ENCODE measurements around the gene SHROOM3. TPM values are rescaled to one million over a fixed set of nuclear protein-coding genes. Genes with fewer than 3 reads are reported as not detected.

SHROOM3 gene
- total RNA-seq, 2 donors from 2014 or later: not detected

DNA sequence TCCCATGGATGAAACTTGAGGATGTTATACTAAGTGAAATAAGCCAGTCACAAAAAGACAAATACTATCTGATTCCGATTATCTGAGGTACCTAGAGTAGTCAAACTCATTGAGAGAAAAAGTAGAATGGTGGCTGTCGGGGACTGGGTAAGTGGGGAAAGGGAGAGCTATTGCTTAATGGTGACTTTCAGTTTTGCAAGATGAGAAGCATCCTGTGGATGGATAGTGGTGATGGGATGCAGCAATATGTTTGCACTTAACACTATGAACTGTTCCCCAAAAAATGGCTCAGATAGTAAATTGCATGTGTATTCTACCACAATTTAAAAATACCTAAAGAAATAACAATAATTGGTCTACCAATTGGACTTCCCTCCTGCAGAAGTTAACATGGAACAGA lies 181.5 kb downstream of the SHROOM3 start:
- no peaks in the 10 kb centered on the region for H3K9me3 Mint-ChIP-seq
- H3K4me1 Mint-ChIP-seq (ENCODE audit: low read depth in 2 of 2): no peaks in the 10 kb centered on the region
- no peak for DNase-seq (ENCODE audit: low spot score)
- H3K27ac Mint-ChIP-seq: no peak overlapping the region
- no peak overlapping the region for H3K4me3 Mint-ChIP-seq
- ATAC-seq: no peak
- no peaks in the 10 kb centered on the region for H3K36me3 Mint-ChIP-seq
- H3K27me3 Mint-ChIP-seq: peaks cover 12 to 36% of the 10 kb centered on the region in 2 donors

DNA sequence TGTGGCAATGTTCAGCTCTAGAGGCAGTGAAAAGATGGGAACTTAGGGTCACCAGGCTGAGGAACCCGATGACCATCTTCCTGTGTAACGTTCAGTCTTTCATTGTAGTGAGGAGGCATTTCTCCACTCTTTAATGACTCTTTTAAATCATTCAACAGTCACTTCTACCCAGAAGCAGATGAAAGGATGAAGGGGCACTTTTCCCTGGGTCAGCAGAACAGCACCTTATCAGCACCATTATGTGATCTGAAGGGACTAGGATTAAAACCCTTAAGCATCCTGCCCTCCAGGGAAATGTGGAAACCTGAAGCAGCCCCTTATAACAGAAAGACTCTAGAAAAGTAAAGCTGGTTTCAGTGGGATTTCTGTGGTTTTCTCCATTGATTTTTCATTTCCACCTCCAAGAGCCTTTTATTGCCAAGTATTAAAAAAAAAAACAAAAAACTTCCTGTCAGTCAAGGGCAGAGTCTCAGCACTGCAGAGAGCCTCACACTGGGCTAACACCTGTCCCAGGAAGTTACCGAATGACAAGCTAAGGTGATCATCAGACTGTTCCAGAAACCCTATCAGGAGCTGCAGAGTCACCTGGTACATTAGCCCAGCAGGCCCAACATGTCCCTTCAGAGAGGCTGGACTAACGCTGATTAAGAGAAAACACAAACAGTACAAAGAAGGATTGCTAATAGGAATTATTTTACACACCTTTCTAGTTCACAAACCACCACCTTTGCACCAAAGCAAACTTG lies 185.9 kb downstream of the SHROOM3 start:
- Mint-ChIP-seq H3K4me1 (ENCODE audit: low read depth in 2 of 2) (no peaks in the 10 kb centered on the region), H3K36me3 (no peaks in the 10 kb centered on the region), H3K27ac (no peak overlapping the region), H3K9me3 (no peaks in the 10 kb centered on the region), H3K4me3 (no peak overlapping the region), H3K27me3 (peaks cover 18 to 40% of the 10 kb centered on the region in 2 donors)
- DNase-seq (ENCODE audit: low spot score): no peak
- no peak for ATAC-seq

DNA sequence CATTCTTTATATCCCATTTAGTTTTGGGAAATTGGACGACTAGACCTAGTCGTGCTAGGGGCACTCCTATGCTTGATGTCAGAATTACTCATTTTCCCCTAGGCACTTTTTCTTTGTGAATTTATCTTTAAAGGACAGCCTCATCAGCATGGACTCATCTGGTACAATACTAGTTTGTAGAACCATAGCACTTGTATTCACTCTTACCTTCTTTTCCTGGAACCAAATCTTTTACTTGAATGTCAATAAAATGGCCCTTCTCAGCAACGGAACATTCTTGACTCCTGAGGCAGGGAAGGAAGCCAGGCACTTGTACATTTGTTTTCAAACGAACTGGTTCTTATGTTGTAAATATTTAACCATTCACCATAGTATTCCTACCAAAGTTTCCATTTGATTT lies 187.1 kb downstream of the SHROOM3 start:
- no peaks in the 10 kb centered on the region for H3K9me3 Mint-ChIP-seq
- no peaks in the 10 kb centered on the region for H3K36me3 Mint-ChIP-seq
- H3K27ac Mint-ChIP-seq: no peak overlapping the region
- H3K27me3 Mint-ChIP-seq: peaks cover 18 to 52% of the 10 kb centered on the region in 2 donors
- no peaks in the 10 kb centered on the region for H3K4me1 Mint-ChIP-seq (ENCODE audit: low read depth in 2 of 2)
- DNase-seq (ENCODE audit: low spot score) (no peak), ATAC-seq (no peak)
- no peak overlapping the region for H3K4me3 Mint-ChIP-seq

DNA sequence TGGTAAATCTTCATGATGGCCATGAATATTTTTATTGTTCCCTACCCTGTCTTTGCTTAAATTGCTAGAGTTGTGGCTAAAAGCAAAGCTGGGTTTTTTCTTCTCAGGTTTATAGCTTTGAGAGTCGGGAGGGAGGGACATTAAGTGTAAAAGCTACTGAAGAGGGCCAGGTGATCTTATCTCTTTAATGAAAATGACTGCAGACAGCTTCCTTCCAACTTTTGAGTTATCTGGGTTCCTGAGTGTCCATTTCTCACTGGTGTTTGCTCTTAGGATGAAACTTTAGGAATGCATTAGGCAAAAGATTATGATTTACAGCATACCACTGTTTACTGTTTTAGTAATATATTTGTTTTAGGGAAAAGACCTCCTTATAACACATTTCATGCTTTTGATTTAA lies 187.7 kb downstream of the SHROOM3 start:
- H3K36me3 Mint-ChIP-seq: no peaks in the 10 kb centered on the region
- H3K9me3 Mint-ChIP-seq: no peaks in the 10 kb centered on the region
- ATAC-seq: no peak
- no peak overlapping the region for H3K4me3 Mint-ChIP-seq
- H3K4me1 Mint-ChIP-seq (ENCODE audit: low read depth in 2 of 2): no peaks in the 10 kb centered on the region
- peaks cover 18 to 52% of the 10 kb centered on the region in 2 donors for H3K27me3 Mint-ChIP-seq
- no peak overlapping the region for H3K27ac Mint-ChIP-seq
- no peak for DNase-seq (ENCODE audit: low spot score)

DNA sequence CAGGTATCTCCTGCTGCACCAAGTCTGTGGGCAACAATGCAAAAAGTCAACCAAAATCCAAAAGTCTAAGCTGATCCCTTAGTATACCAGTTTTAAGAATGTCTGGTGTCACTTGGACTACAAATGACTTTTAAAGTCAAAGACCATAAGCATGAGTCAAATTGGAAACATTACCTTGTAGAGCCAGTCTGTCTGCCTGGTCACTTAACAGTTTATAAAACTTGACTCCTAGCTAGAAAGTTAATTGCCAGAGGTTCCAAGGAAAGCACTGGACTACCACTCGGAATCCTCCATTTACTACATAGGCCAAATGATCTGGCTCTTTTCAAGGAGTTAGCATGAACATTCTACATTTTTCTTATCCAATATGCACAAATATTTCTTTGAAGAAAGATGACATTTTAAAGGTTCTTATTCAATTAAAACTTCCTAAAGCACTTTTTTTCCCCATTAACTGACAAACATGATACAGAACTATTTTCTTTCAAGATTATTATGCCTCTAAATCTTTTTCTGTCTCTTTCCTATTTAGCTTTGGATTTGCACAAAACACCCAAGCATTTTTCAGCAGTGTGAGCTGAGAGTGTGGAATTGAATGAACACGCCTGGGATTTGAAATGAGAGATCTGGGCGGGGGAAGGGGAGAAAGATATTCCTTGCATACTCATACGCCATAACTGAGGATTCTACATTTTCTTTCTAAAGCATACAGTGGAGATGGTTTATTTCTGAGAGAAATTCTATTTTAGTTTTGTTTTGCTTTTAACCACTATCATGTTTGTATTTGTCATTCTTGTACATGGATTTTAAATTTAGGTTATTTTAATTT lies 188.4 kb downstream of the SHROOM3 start:
- Mint-ChIP-seq H3K27ac (no peak overlapping the region), H3K4me1 (ENCODE audit: low read depth in 2 of 2) (no peaks in the 10 kb centered on the region), H3K4me3 (no peak overlapping the region), H3K36me3 (no peaks in the 10 kb centered on the region), H3K9me3 (no peaks in the 10 kb centered on the region), H3K27me3 (peaks cover 18 to 52% of the 10 kb centered on the region in 2 donors)
- DNase-seq (ENCODE audit: low spot score): no peak
- no peak for ATAC-seq

DNA sequence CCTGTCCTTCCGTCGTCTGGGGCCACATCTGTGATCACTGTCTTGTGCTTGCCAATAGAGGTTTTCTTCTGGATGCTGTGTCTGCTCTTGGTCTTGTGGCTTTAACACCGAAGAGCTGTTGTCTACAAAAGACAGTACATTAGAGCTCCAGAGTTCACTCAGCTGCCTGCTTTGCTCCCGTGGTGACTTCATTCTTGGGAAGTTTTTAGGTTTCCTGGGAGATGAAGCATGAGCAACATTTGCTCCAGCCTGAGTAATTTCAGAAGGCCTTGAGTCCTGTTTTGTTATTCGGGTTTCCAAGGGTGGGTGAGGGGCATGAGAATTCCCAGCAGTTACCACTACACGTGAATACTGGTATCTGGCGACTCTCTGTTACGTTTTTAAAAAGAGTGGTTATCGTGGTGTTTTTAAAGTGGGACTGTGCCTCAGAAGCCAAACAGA lies 189.2 kb downstream of the SHROOM3 start:
- DNase-seq (ENCODE audit: low spot score) (no peak), ATAC-seq (no peak)
- Mint-ChIP-seq H3K9me3 (no peaks in the 10 kb centered on the region), H3K4me1 (ENCODE audit: low read depth in 2 of 2) (no peaks in the 10 kb centered on the region), H3K4me3 (no peak overlapping the region), H3K27ac (no peak overlapping the region), H3K27me3 (peaks cover 18 to 56% of the 10 kb centered on the region in 2 donors), H3K36me3 (no peaks in the 10 kb centered on the region)

DNA sequence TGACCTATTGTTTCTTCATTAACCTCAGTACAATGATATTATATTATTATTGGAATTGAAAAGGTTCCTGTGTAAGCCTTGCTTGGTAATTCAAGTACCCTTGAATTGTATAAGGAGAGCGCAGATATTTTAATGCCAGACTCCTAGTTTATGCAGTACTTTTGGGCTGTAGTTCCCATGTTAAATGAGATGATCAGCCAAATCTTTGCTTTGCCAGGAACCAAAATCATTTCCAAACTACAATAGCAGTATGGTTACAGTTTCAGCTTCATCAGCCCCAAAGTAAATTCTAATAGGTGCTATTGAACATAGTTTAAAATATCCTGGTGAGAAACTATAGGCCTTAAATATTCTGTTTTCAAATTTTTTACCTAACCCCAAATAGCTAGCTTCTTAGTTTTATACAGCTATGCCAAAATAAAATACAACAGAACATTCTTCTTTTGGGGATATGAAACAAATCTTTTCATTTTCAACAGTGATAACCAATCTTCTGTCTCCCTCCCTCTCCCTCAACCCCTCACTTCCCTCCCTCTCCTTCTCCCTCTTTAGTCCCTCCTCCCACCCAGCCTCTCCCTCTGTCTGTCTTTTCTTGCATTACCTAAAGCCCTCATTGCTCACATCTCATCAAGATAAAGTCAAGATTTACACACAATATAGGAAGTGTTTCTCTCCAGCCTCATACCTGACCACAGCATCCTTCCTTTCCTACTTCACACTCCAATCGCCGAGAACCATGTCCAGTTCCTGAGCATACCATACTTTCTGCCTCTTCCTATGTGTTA lies 190.1 kb downstream of the SHROOM3 start:
- no peaks in the 10 kb centered on the region for H3K36me3 Mint-ChIP-seq
- H3K27ac Mint-ChIP-seq: no peak overlapping the region
- no peaks in the 10 kb centered on the region for H3K9me3 Mint-ChIP-seq
- peaks cover 17 to 51% of the 10 kb centered on the region in 2 donors for H3K27me3 Mint-ChIP-seq
- no peak for ATAC-seq
- no peak overlapping the region for H3K4me3 Mint-ChIP-seq
- no peaks in the 10 kb centered on the region for H3K4me1 Mint-ChIP-seq (ENCODE audit: low read depth in 2 of 2)
- no peak for DNase-seq (ENCODE audit: low spot score)

DNA sequence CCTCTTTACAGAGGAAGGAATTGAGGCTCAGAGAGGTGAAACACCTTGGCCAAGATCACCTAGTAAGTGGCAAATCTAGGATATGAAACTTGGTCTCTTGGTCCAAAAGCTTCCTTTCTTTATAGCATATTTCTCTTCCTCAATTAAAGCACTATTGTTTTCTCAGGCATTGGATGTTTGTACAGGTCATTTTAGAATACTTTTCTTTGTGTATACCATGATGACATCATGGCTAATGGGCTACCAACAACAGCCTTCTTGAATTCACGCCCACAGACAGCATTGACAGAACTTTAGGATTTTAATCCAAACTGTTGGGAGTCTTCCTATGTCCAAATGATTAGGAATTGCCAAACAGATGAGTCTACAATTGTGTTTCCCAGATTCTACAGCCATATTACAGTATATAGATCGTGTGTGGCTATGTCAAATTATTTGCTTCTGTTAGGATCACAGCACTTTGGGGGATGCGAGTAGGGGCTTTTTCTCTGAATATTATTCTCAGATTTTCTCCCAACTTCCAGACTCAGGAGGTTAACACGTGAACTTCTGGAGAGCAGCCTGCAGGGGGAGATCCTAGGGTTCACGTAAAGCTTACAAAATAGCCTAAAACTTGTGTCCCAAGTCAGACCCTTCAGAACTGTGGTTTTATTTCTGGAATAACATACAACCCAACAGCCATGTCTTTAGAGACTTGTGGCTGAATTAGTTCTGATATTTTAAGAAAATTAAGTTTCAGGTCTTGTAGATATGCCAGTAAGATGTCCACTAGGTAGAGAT lies 191.8 kb downstream of the SHROOM3 start:
- Mint-ChIP-seq H3K4me3 (no peak overlapping the region), H3K36me3 (no peaks in the 10 kb centered on the region), H3K9me3 (peaks cover 3% of the 10 kb centered on the region), H3K27me3 (peaks cover 19 to 62% of the 10 kb centered on the region in 2 donors), H3K4me1 (ENCODE audit: low read depth in 2 of 2) (no peaks in the 10 kb centered on the region), H3K27ac (no peak overlapping the region)
- DNase-seq (ENCODE audit: low spot score) (no peak), ATAC-seq (no peak)

DNA sequence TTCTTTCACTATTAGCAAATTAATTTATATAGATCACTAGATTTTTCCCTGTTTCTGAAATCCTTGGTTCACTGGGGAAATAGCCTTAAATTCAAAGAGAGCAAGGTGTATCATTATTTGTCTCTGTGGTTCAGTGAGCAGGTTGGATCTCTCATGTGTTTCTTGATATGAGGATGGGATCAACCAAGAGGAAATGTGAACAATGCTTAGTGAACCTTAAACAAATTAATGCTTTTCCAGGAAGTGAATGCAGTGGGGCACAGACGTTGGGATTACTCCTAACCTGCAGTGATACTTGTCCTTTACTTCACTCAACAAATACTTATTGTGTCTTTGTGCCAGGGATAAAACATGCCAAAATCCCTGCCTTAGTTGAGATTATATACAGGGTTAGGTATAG lies 193.2 kb downstream of the SHROOM3 start:
- H3K4me1 Mint-ChIP-seq (ENCODE audit: low read depth in 2 of 2): no peaks in the 10 kb centered on the region
- ATAC-seq: no peak
- peaks cover 3% of the 10 kb centered on the region for H3K9me3 Mint-ChIP-seq
- peaks cover 21 to 59% of the 10 kb centered on the region in 2 donors for H3K27me3 Mint-ChIP-seq
- DNase-seq (ENCODE audit: low spot score): no peak
- H3K27ac Mint-ChIP-seq: no peak overlapping the region
- no peak overlapping the region for H3K4me3 Mint-ChIP-seq
- H3K36me3 Mint-ChIP-seq: no peaks in the 10 kb centered on the region

DNA sequence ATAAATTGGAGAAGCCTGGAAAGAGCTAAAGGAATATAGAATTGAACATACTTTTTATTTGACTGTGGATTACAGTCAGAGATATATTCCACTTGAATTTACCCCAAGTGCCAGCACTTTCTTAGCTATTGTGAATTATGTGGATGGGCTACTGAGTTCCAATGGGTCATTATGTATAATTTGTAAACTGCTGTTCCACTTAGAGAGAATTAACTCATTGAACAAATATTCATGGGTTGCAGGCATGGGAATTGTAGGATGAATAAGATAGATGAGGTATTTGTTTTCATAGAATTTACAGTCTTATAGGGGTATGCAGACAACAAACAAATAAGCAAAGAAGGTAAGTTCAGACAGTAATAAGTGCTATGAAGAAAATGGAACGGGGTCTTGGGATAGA lies 195.7 kb downstream of the SHROOM3 start:
- no peaks in the 10 kb centered on the region for H3K36me3 Mint-ChIP-seq
- no peaks in the 10 kb centered on the region for H3K4me1 Mint-ChIP-seq (ENCODE audit: low read depth in 2 of 2)
- no peak for DNase-seq (ENCODE audit: low spot score)
- no peak overlapping the region for H3K27ac Mint-ChIP-seq
- H3K9me3 Mint-ChIP-seq: peaks cover 3% of the 10 kb centered on the region
- no peak for ATAC-seq
- no peak overlapping the region for H3K4me3 Mint-ChIP-seq
- H3K27me3 Mint-ChIP-seq: peaks cover 15 to 47% of the 10 kb centered on the region in 2 donors

DNA sequence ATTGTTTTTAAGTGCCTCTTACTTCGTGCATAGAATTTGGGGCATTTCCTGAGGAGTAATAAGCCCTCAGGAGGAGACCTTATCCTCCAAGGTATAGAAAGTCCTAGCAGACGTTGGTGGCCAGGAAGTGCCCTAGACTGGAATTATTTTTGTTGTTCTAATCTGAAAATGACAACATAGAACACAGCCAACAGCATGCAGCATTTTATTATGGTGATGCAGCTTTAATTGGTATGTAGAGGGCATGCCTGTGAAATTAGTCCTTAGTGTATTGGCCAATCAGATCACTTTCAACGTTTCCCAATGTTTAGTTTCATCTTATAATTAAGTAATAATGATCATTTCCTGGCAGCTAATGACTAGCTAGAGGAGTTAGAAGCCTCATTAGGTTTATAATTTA lies 199.2 kb downstream of the SHROOM3 start:
- Mint-ChIP-seq H3K36me3 (no peaks in the 10 kb centered on the region), H3K4me3 (no peak overlapping the region), H3K4me1 (ENCODE audit: low read depth in 2 of 2) (no peaks in the 10 kb centered on the region), H3K27ac (no peak overlapping the region), H3K9me3 (peaks cover 3% of the 10 kb centered on the region), H3K27me3 (peaks cover 16 to 31% of the 10 kb centered on the region in 2 donors)
- ATAC-seq (no peak), DNase-seq (ENCODE audit: low spot score) (no peak)

DNA sequence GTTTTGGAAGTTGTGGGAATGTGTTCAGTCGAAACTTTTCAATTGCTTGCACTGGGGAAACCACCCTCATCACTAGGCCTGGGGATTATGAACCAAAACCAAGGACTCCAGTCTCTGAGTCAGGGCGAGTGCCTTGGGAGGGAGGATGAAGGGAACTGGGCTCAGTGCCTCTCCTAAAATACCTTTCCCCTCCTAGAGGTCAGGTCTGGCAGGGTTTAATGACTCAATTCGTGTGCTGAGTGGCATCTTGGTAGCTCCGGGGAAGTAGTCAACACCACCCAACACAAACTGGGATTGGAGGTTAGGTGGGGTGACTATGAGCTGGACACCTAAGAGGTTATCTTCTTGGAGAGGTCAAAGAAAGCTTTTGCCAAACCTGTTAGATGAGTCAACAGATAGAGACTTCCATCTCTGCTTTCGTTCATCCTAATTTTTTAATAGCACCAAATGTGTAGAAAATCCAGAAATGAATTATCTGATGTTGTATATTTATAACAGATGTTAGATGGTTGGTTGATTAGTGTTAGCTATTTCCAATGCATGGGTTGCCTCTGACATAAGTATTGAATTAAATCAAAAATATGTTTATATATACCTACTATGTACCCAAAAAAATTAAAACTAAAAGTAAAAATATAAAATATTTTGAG lies 202.8 kb downstream of the SHROOM3 start:
- Mint-ChIP-seq H3K4me3 (no peak overlapping the region), H3K27ac (no peak overlapping the region), H3K4me1 (ENCODE audit: low read depth in 2 of 2) (no peaks in the 10 kb centered on the region), H3K27me3 (peaks cover 9 to 23% of the 10 kb centered on the region in 2 donors), H3K9me3 (no peaks in the 10 kb centered on the region), H3K36me3 (no peaks in the 10 kb centered on the region)
- DNase-seq (ENCODE audit: low spot score) (no peak), ATAC-seq (no peak)

DNA sequence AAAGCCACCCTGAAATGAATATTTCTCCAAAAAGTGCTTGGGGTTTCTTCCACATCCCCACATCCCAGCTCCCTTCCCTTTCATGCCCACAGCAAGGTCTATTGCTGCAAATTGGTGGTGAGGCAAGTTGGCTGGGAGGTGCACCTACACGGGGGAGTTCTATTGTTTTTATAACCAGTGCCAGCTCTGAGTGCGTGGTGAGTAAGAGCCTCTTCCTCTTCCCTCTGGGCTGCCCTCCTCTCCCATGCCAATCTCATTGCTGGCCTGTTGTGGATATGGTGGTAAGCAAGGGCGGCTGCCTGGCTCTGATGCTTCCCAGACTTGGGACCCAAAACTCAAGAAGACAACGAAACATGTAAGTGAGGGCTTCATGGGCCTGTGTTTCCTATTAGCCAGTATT lies 204.3 kb downstream of the SHROOM3 start:
- H3K27me3 Mint-ChIP-seq: peaks cover 9 to 23% of the 10 kb centered on the region in 2 donors
- ATAC-seq: no peak
- H3K36me3 Mint-ChIP-seq: no peaks in the 10 kb centered on the region
- no peak overlapping the region for H3K27ac Mint-ChIP-seq
- H3K4me1 Mint-ChIP-seq (ENCODE audit: low read depth in 2 of 2): no peaks in the 10 kb centered on the region
- no peak for DNase-seq (ENCODE audit: low spot score)
- H3K4me3 Mint-ChIP-seq: no peak overlapping the region
- no peaks in the 10 kb centered on the region for H3K9me3 Mint-ChIP-seq
